ENCODE results near the gene ARPC4. TPM values are rescaled to one million over a fixed set of nuclear protein-coding genes. Genes with fewer than 3 reads are reported as not detected.

ARPC4 gene
- total RNA-seq, 2 experiments from 2014 or later = 237 to 240 TPM

GRCh38 chr3:9782770-9783169 lies 10.1 kb upstream of the ARPC4 start:
- intact Hi-C loops (cut with micrococcal nuclease) = no loop called here
- ChIA-PET POLR2A (interaction anchor here (2.9 kb wide), 1 partner anchor 8 kb away, joined by 15 read pairs; no protein-coding TSS in a partner anchor), CTCF (interaction anchor here (1.0 to 1.3 kb wide), 2 partner anchors 10 to 164 kb away, joined by 3 to 8 read pairs; partner anchors contain the start of genes ARPC4 and TADA3)
- Mint-ChIP-seq H3K4me1 (ENCODE audit: low read depth) (peaks cover 62% of the 10 kb centered on the region), H3K4me3 (no peak overlapping the region), H3K27ac (no peak overlapping the region), H3K9me3 (no peaks in the 10 kb centered on the region), H3K36me3 (peaks cover 65% of the 10 kb centered on the region), H3K27me3 (no peaks in the 10 kb centered on the region)
- DNase-seq = no peak

- Mint-ChIP-seq H3K4me3 (no peak overlapping the region), H3K27ac (no peak overlapping the region), H3K9me3 (no peaks in the 10 kb centered on the region), H3K4me1 (ENCODE audit: low read depth) (peaks cover 55% of the 10 kb centered on the region), H3K36me3 (peaks cover 66% of the 10 kb centered on the region), H3K27me3 (no peaks in the 10 kb centered on the region)
- ChIA-PET POLR2A (no interaction called here), CTCF (no interaction called here)
- intact Hi-C loops (cut with micrococcal nuclease) = no loop called here
- DNase-seq = no peak
Observed at GRCh38 chr3:9783954-9784353, 8.9 kb upstream of the ARPC4 start.

- ChIA-PET CTCF (no interaction called here), POLR2A (no interaction called here)
- H3K36me3 Mint-ChIP-seq = peaks cover 71% of the 10 kb centered on the region
- no peak overlapping the region for H3K4me3 Mint-ChIP-seq
- peaks cover 55% of the 10 kb centered on the region for H3K4me1 Mint-ChIP-seq (ENCODE audit: low read depth)
- H3K27ac Mint-ChIP-seq = no peak overlapping the region
- H3K27me3 Mint-ChIP-seq = no peaks in the 10 kb centered on the region
- DNase-seq = no peak
- H3K9me3 Mint-ChIP-seq = no peaks in the 10 kb centered on the region
- intact Hi-C loops (cut with micrococcal nuclease) = no loop called here
Observed at GRCh38 chr3:9784965-9785364, 7.9 kb upstream of the ARPC4 start.

- CTCF ChIA-PET = no interaction called here
- no peaks in the 10 kb centered on the region for H3K27me3 Mint-ChIP-seq
- no peak for DNase-seq
- peaks cover 71% of the 10 kb centered on the region for H3K36me3 Mint-ChIP-seq
- H3K4me3 Mint-ChIP-seq = no peak overlapping the region
- POLR2A ChIA-PET = no interaction called here
- H3K4me1 Mint-ChIP-seq (ENCODE audit: low read depth) = peaks cover 55% of the 10 kb centered on the region
- no peaks in the 10 kb centered on the region for H3K9me3 Mint-ChIP-seq
- no peak overlapping the region for H3K27ac Mint-ChIP-seq
- intact Hi-C loops (cut with micrococcal nuclease) = no loop called here
Observed at GRCh38 chr3:9785602-9786001, 7.3 kb upstream of the ARPC4 start.

GRCh38 chr3:9786209-9786739 lies 6.6 kb upstream of the ARPC4 start:
- CTCF ChIA-PET = interaction anchor here (1.0 kb wide), 1 partner anchor 8 kb away, joined by 6 read pairs; no protein-coding TSS in a partner anchor
- Mint-ChIP-seq H3K27ac (peak overlapping the region; percentile 65), H3K36me3 (peaks cover 72% of the 10 kb centered on the region)

GRCh38 chr3:9786825-9787669 lies 5.8 kb upstream of the ARPC4 start:
- DNase-seq = peak; percentile 41
- intact Hi-C loops (cut with micrococcal nuclease) = loop anchor here (1.0 kb wide), 1 partner anchor 9 kb away; no protein-coding TSS in a partner anchor
- H3K36me3 Mint-ChIP-seq = peaks cover 71% of the 10 kb centered on the region
- no peaks in the 10 kb centered on the region for H3K27me3 Mint-ChIP-seq
- ChIA-PET CTCF (interaction anchor here (0.6 to 1.2 kb wide), 4 partner anchors 9 to 30 kb away, joined by 3 to 6 read pairs (median 3); no protein-coding TSS in a partner anchor), POLR2A (interaction anchor here (1.2 kb wide), 1 partner anchor 9 kb away, joined by 9 read pairs; no protein-coding TSS in a partner anchor)
- no peaks in the 10 kb centered on the region for H3K9me3 Mint-ChIP-seq
- peak overlapping the region; percentile 11 for H3K4me3 Mint-ChIP-seq
- peak overlapping the region; percentile 91 for H3K27ac Mint-ChIP-seq
- peaks cover 59% of the 10 kb centered on the region for H3K4me1 Mint-ChIP-seq (ENCODE audit: low read depth)

More at GRCh38 chr3:9786209-9786739, 6.6 kb upstream of the ARPC4 start:
- no peak overlapping the region for H3K4me3 Mint-ChIP-seq
- intact Hi-C loops (cut with micrococcal nuclease) = no loop called here
- POLR2A ChIA-PET = no interaction called here
- H3K27me3 Mint-ChIP-seq = no peaks in the 10 kb centered on the region
- H3K4me1 Mint-ChIP-seq (ENCODE audit: low read depth) = peaks cover 56% of the 10 kb centered on the region
- DNase-seq = no peak
- no peaks in the 10 kb centered on the region for H3K9me3 Mint-ChIP-seq

GRCh38 chr3:9787714-9788113 lies 5.2 kb upstream of the ARPC4 start:
- Mint-ChIP-seq H3K4me3 (peak overlapping the region; percentile 22), H3K36me3 (peaks cover 64% of the 10 kb centered on the region), H3K4me1 (ENCODE audit: low read depth) (peaks cover 54% of the 10 kb centered on the region), H3K9me3 (no peaks in the 10 kb centered on the region), H3K27ac (peak overlapping the region; percentile 91), H3K27me3 (no peaks in the 10 kb centered on the region)
- peak; percentile 61 for DNase-seq
- intact Hi-C loops (cut with micrococcal nuclease) = loop anchor here (1.0 kb wide), 1 partner anchor 9 kb away; no protein-coding TSS in a partner anchor
- ChIA-PET CTCF (interaction anchor here (0.6 to 1.2 kb wide), 4 partner anchors 9 to 50 kb away, joined by 3 to 4 read pairs (median 3); no protein-coding TSS in a partner anchor), POLR2A (interaction anchor here (1.2 kb wide), 1 partner anchor 10 kb away, joined by 9 read pairs; no protein-coding TSS in a partner anchor)

GRCh38 chr3:9791127-9791526 lies 1.8 kb upstream of the ARPC4 start:
- Mint-ChIP-seq H3K4me3 (peak overlapping the region; percentile 99), H3K27ac (peak overlapping the region; percentile 99), H3K9me3 (no peaks in the 10 kb centered on the region), H3K27me3 (no peaks in the 10 kb centered on the region), H3K4me1 (ENCODE audit: low read depth) (peaks cover 69% of the 10 kb centered on the region), H3K36me3 (peaks cover 60% of the 10 kb centered on the region)
- DNase-seq = no peak
- CTCF ChIA-PET = no interaction called here
- intact Hi-C loops (cut with micrococcal nuclease) = loop anchor here (5.0 kb wide), 2 partner anchors 236 to 394 kb away; partner anchors contain the start of genes FANCD2 and SETD5
- POLR2A ChIA-PET = interaction anchor here (0.9 to 2.8 kb wide), 6 partner anchors 10 to 59 kb away, joined by 3 to 15 read pairs (median 4); partner anchors contain the start of genes BRPF1, CAMK1 and OGG1

GRCh38 chr3:9791790-9792404 lies 985 bp upstream of the ARPC4 start:
- Mint-ChIP-seq H3K27me3 (no peaks in the 10 kb centered on the region), H3K4me1 (ENCODE audit: low read depth) (peaks cover 65% of the 10 kb centered on the region), H3K9me3 (no peaks in the 10 kb centered on the region), H3K36me3 (peaks cover 57% of the 10 kb centered on the region), H3K4me3 (peak overlapping the region; percentile 99), H3K27ac (peak overlapping the region; percentile 99)
- ChIA-PET CTCF (interaction anchor here (0.8 to 1.4 kb wide), 8 partner anchors 10 to 155 kb away, joined by 3 to 14 read pairs (median 6); partner anchors contain the start of genes BRPF1 and OGG1), POLR2A (interaction anchor here (1.0 to 2.8 kb wide), 15 partner anchors 11 to 141 kb away, joined by 3 to 24 read pairs (median 6); partner anchors contain the start of genes BRPF1, CAMK1 and OGG1)
- DNase-seq = no peak
- intact Hi-C loops (cut with micrococcal nuclease) = loop anchor here (1.0 to 5.0 kb wide), 8 partner anchors 14 to 395 kb away; partner anchors contain the start of genes BRPF1, CRELD1, FANCD2 and MTMR14

- H3K27me3 Mint-ChIP-seq = no peaks in the 10 kb centered on the region
- peaks cover 63% of the 10 kb centered on the region for H3K4me1 Mint-ChIP-seq (ENCODE audit: low read depth)
- ChIA-PET CTCF (interaction anchor here (0.7 to 1.5 kb wide), 15 partner anchors 11 to 393 kb away, joined by 3 to 14 read pairs (median 4); partner anchors contain the start of genes BRPF1, OGG1 and TTLL3), POLR2A (interaction anchor here (0.9 to 2.0 kb wide), 15 partner anchors 11 to 455 kb away, joined by 3 to 24 read pairs (median 5); partner anchors contain the start of genes BRPF1, CAMK1, OGG1 and SETD5)
- intact Hi-C loops (cut with micrococcal nuclease) = loop anchor here (1.0 to 5.0 kb wide), 4 partner anchors 15 to 396 kb away; partner anchors contain the start of genes FANCD2, MTMR14 and SETD5
- H3K4me3 Mint-ChIP-seq = peak overlapping the region; percentile 99
- H3K9me3 Mint-ChIP-seq = no peaks in the 10 kb centered on the region
- peaks cover 60% of the 10 kb centered on the region for H3K36me3 Mint-ChIP-seq
- H3K27ac Mint-ChIP-seq = peak overlapping the region; percentile 99
- DNase-seq = peak; percentile 57
Observed at GRCh38 chr3:9793161-9793781, 389 bp downstream of the ARPC4 start.

- Mint-ChIP-seq H3K27ac (peak overlapping the region; percentile 68), H3K9me3 (no peaks in the 10 kb centered on the region), H3K36me3 (peaks cover 60% of the 10 kb centered on the region), H3K27me3 (no peaks in the 10 kb centered on the region), H3K4me3 (peak overlapping the region; percentile 99), H3K4me1 (ENCODE audit: low read depth) (peaks cover 57% of the 10 kb centered on the region)
- no peak for DNase-seq
- intact Hi-C loops (cut with micrococcal nuclease) = loop anchor here (5.0 kb wide), 2 partner anchors 233 to 397 kb away; partner anchors contain the start of genes FANCD2 and SETD5
- POLR2A ChIA-PET = no interaction called here
- CTCF ChIA-PET = interaction anchor here (1.1 kb wide), 1 partner anchor 80 kb away, joined by 3 read pairs; no protein-coding TSS in a partner anchor
Observed at GRCh38 chr3:9794400-9794799, 1.5 kb downstream of the ARPC4 start.

Measured in activated CD4-positive, alpha-beta memory T cell treated with anti-CD3 and anti-CD28 coated beads for 36 hours (primary cell).